Measurements from ENCODE around the gene ZNF575.

DNA sequence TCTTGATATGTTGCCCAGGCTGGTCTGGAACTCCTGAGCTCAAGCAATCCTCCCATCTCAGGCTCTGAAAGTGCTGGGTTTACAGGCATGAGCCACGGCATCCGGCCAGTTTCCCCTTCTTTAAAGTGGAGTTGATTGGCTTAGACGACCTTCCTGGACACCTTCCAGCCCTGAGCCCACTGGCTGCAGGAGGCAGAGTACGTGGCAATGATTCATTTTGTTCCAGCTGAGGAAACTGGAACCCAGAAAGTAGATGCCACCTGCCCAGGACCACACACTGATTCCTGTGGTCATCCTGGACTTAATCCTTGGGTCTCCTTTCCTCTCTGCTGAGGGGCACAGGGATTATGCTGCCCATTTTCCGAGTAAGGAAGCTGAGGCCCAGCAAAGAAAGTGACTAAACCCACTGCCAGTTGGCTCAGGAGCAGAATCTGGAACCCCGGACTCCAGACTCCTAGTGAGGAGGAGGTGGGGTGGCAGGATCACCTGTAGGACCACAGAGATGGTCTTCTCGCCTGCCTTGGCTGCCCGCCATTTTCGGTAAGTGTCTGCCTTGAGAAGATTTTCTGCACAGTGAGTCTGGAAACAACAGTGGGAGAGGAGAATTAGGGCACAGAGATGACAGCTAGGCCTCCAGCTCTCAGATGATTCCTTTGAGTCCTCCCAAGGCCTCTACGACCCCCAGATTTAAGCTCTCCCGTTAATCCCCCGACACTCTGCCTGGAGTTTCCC, 41.6 kb downstream of the ZNF575 start:
- no peak for TF ChIP-seq ZFP3 (tag by site-specific recombination; IDR thresholded peaks at IDR 0.05; ENCODE audit: low read depth)
- TF ChIP-seq, protein P1, sequence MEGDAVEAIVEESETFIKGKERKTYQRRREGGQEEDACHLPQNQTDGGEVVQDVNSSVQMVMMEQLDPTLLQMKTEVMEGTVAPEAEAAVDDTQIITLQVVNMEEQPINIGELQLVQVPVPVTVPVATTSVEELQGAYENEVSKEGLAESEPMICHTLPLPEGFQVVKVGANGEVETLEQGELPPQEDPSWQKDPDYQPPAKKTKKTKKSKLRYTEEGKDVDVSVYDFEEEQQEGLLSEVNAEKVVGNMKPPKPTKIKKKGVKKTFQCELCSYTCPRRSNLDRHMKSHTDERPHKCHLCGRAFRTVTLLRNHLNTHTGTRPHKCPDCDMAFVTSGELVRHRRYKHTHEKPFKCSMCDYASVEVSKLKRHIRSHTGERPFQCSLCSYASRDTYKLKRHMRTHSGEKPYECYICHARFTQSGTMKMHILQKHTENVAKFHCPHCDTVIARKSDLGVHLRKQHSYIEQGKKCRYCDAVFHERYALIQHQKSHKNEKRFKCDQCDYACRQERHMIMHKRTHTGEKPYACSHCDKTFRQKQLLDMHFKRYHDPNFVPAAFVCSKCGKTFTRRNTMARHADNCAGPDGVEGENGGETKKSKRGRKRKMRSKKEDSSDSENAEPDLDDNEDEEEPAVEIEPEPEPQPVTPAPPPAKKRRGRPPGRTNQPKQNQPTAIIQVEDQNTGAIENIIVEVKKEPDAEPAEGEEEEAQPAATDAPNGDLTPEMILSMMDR (tag by site-specific recombination; IDR thresholded peaks at IDR 0.05), result no peak
- no peak for TF ChIP-seq SP2 (tag by site-specific recombination; IDR thresholded peaks at IDR 0.05)
- no peak for TF ChIP-seq ZBTB1 (tag by site-specific recombination; IDR thresholded peaks at IDR 0.05)
- TF ChIP-seq YY1 (tag by site-specific recombination; IDR thresholded peaks at IDR 0.05), result no peak
- TF ChIP-seq ZNF544 (tag by site-specific recombination; IDR thresholded peaks at IDR 0.05), result no peak

All from HEK293 (cell line).